Ishikawa (cell line): ENCODE measurements around the gene DICER1.

Source experiments
- CREB1 ChIP-seq: IDR thresholded peaks from 2 replicates; pipeline ENCODE4 v1.6.1; 2012; ENCODE audit warnings: low read depth
- EGR1 ChIP-seq: IDR thresholded peaks from 2 replicates; pipeline ENCODE4 v1.6.1; 2012
- EP300 ChIP-seq: IDR thresholded peaks from 2 replicates; pipeline ENCODE4 v1.6.1; 2012; ENCODE audit warnings: borderline replicate concordance
- MAX ChIP-seq: IDR thresholded peaks from 2 replicates; pipeline ENCODE4 v1.6.1; 2012
- NFIC ChIP-seq: IDR thresholded peaks from 2 replicates; pipeline ENCODE4 v1.6.1; 2012
- RAD21 ChIP-seq: IDR thresholded peaks from 2 replicates; pipeline ENCODE4 v1.6.1; 2012; ENCODE audit warnings: low read depth
- REST ChIP-seq: IDR thresholded peaks from 2 replicates; pipeline ENCODE4 v1.6.1; 2012; ENCODE audit warnings: low read depth, mild to moderate bottlenecking
- TAF1 ChIP-seq: IDR thresholded peaks from 2 replicates; pipeline ENCODE4 v1.6.1; 2012; ENCODE audit warnings: low read depth, mild to moderate bottlenecking
- TF ChIP-seq, protein P1 (sequence below): IDR thresholded peaks from 2 replicates; pipeline ENCODE4 v1.6.1; 2012

GRCh38 chr14:95147597-95147996 is 9.7 kb downstream of the DICER1 start:
- TF ChIP-seq REST (no peak), NFIC (no peak), TAF1 (no peak), CREB1 (no peak), RAD21 (no peak), EP300 (no peak), MAX (no peak), EGR1 (no peak)
- TF ChIP-seq, protein P1, sequence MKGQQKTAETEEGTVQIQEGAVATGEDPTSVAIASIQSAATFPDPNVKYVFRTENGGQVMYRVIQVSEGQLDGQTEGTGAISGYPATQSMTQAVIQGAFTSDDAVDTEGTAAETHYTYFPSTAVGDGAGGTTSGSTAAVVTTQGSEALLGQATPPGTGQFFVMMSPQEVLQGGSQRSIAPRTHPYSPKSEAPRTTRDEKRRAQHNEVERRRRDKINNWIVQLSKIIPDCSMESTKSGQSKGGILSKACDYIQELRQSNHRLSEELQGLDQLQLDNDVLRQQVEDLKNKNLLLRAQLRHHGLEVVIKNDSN = no peak
